ENCODE data around the gene TULP3. TPM values are rescaled to one million over a fixed set of nuclear protein-coding genes. Genes with fewer than 3 reads are reported as not detected.

TULP3 gene
- total and polyA plus RNA-seq, 2 donors (not counting 1 experiment from before 2014, with no cell fraction given), result 39.3 to 47.0 TPM

- Histone ChIP-seq H3K4me2 (ENCODE audit: extremely low read depth, insufficient read depth, low read length) (no peak overlapping the region), H2AFZ (ENCODE audit: low read length) (no peak overlapping the region), H3K79me2 (ENCODE audit: control insufficient read depth, insufficient read depth, low read length) (no peaks in the 10 kb centered on the region), H3K9me3 (ENCODE audit: control insufficient read depth, insufficient read depth, low read depth, low read length) (no peaks in the 10 kb centered on the region), H3K4me1 (ENCODE audit: control insufficient read depth, extremely low read depth, insufficient read depth, low read length) (peaks cover 8% of the 10 kb centered on the region), H4K20me1 (ENCODE audit: control insufficient read depth, extremely low read depth, insufficient read depth, low read length) (no peaks in the 10 kb centered on the region), H3K4me3 (replicated peaks in 1 of 4; ENCODE audit: control extremely low read depth in 1 of 4, insufficient read depth in 1 of 4, low read depth in 3 of 4, low read length in 4 of 4) (no peak overlapping the region), H3K27ac (ENCODE audit: insufficient read depth, low read length) (no peak overlapping the region), H3K36me3 (ENCODE audit: control insufficient read depth, insufficient read depth, low read length) (no peaks in the 10 kb centered on the region), H3K9ac (ENCODE audit: insufficient read depth, low read length) (no peak overlapping the region), H3K27me3 (ENCODE audit: control insufficient read depth, insufficient read depth, low read length) (no peaks in the 10 kb centered on the region)
- DNase-seq (ENCODE audit: low read depth in 2 of 2), result no peak
- no peak for TF ChIP-seq CTCF (conservative IDR thresholded peaks at IDR 0.05 in 1 of 2, IDR thresholded peaks at IDR 0.05 in 1 of 2; ENCODE audit: low read depth in 1 of 2, low read length in 2 of 2)
- no peak for TF ChIP-seq EZH2 (IDR thresholded peaks at IDR 0.05; ENCODE audit: low read length, missing control alignments)
These were observed 38.8 kb upstream of the TULP3 start for GRCh38 chr12:2851931-2852330.

- H3K36me3 ChIP-seq (ENCODE audit: control insufficient read depth, insufficient read depth, low read length), result no peaks in the 10 kb centered on the region
- H4K20me1 ChIP-seq (ENCODE audit: control insufficient read depth, extremely low read depth, insufficient read depth, low read length), result no peaks in the 10 kb centered on the region
- DNase-seq (ENCODE audit: low read depth in 2 of 2), result peak; percentile 63 to 72
- no peak overlapping the region for H2AFZ ChIP-seq (ENCODE audit: low read length)
- peaks cover 8% of the 10 kb centered on the region for H3K4me1 ChIP-seq (ENCODE audit: control insufficient read depth, extremely low read depth, insufficient read depth, low read length)
- H3K27ac ChIP-seq (ENCODE audit: insufficient read depth, low read length), result no peak overlapping the region
- no peak overlapping the region for H3K9ac ChIP-seq (ENCODE audit: insufficient read depth, low read length)
- no peak overlapping the region for H3K4me3 ChIP-seq (replicated peaks in 1 of 4; ENCODE audit: control extremely low read depth in 1 of 4, insufficient read depth in 1 of 4, low read depth in 3 of 4, low read length in 4 of 4)
- H3K27me3 ChIP-seq (ENCODE audit: control insufficient read depth, insufficient read depth, low read length), result no peaks in the 10 kb centered on the region
- H3K9me3 ChIP-seq (ENCODE audit: control insufficient read depth, insufficient read depth, low read depth, low read length), result no peaks in the 10 kb centered on the region
- no peaks in the 10 kb centered on the region for H3K79me2 ChIP-seq (ENCODE audit: control insufficient read depth, insufficient read depth, low read length)
- TF ChIP-seq EZH2 (IDR thresholded peaks at IDR 0.05; ENCODE audit: low read length, missing control alignments) (no peak), CTCF (conservative IDR thresholded peaks at IDR 0.05 in 1 of 2, IDR thresholded peaks at IDR 0.05 in 1 of 2; ENCODE audit: low read depth in 1 of 2, low read length in 2 of 2) (peak; percentile 86 to 92)
- peak overlapping the region; percentile 68 for H3K4me2 ChIP-seq (ENCODE audit: extremely low read depth, insufficient read depth, low read length)
These were observed 37.1 kb upstream of the TULP3 start for GRCh38 chr12:2853626-2854025.

GRCh38 chr12:2854669-2855453 lies 35.8 kb upstream of the TULP3 start:
- H2AFZ ChIP-seq (ENCODE audit: low read length), result no peak overlapping the region
- no peak for TF ChIP-seq CTCF (conservative IDR thresholded peaks at IDR 0.05 in 1 of 2, IDR thresholded peaks at IDR 0.05 in 1 of 2; ENCODE audit: low read depth in 1 of 2, low read length in 2 of 2)
- no peak for TF ChIP-seq EZH2 (IDR thresholded peaks at IDR 0.05; ENCODE audit: low read length, missing control alignments)
- no peak overlapping the region for H3K27ac ChIP-seq (ENCODE audit: insufficient read depth, low read length)
- DNase-seq (ENCODE audit: low read depth in 2 of 2), result no peak
- no peaks in the 10 kb centered on the region for H4K20me1 ChIP-seq (ENCODE audit: control insufficient read depth, extremely low read depth, insufficient read depth, low read length)
- H3K9ac ChIP-seq (ENCODE audit: insufficient read depth, low read length), result no peak overlapping the region
- H3K36me3 ChIP-seq (ENCODE audit: control insufficient read depth, insufficient read depth, low read length), result no peaks in the 10 kb centered on the region
- peaks cover 5% of the 10 kb centered on the region for H3K4me1 ChIP-seq (ENCODE audit: control insufficient read depth, extremely low read depth, insufficient read depth, low read length)
- H3K79me2 ChIP-seq (ENCODE audit: control insufficient read depth, insufficient read depth, low read length), result no peaks in the 10 kb centered on the region
- no peaks in the 10 kb centered on the region for H3K9me3 ChIP-seq (ENCODE audit: control insufficient read depth, insufficient read depth, low read depth, low read length)
- H3K4me3 ChIP-seq (replicated peaks in 1 of 4; ENCODE audit: control extremely low read depth in 1 of 4, insufficient read depth in 1 of 4, low read depth in 3 of 4, low read length in 4 of 4), result no peak overlapping the region
- no peak overlapping the region for H3K4me2 ChIP-seq (ENCODE audit: extremely low read depth, insufficient read depth, low read length)
- H3K27me3 ChIP-seq (ENCODE audit: control insufficient read depth, insufficient read depth, low read length), result no peaks in the 10 kb centered on the region
